Skeletal muscle tissue (tissue), 4 donors: ENCODE results near the gene PCDHA6. TPM values are rescaled to one million over a fixed set of nuclear protein-coding genes. Genes with fewer than 3 reads are reported as not detected.
A peak's percentile ranks its signal among the peaks of the same experiment; 100 is the strongest.
"Not testable (repeated sequence)": the region's sequence is repeated elsewhere in the genome, so short reads cannot be mapped to it uniquely, and the experiment has no call there.

Experiments
- H3K27ac ChIP-seq: one replicate; pipeline ENCODE4 v1.7.0; 2013; ENCODE audit warnings: mild to moderate bottlenecking, low read depth, low read length, inconsistent platforms
- H3K27me3 ChIP-seq, 3 donors: one replicate each; pipeline ENCODE4 v1.7.0; 2013; ENCODE audit warnings: low read length in 3 of 3; ENCODE audit not compliant: control insufficient read depth in 3 of 3, insufficient read depth in 3 of 3
- H3K36me3 ChIP-seq, 3 donors: one replicate each; pipeline ENCODE4 v1.7.0; 2013; ENCODE audit warnings: low read length in 3 of 3; ENCODE audit not compliant: control insufficient read depth in 3 of 3, insufficient read depth in 3 of 3
- H3K4me1 ChIP-seq, 3 donors: one replicate each; pipeline ENCODE4 v1.7.0; 2013; ENCODE audit warnings: low read length in 3 of 3, mild to moderate bottlenecking in 3 of 3; ENCODE audit not compliant: control insufficient read depth in 3 of 3, insufficient read depth in 3 of 3
- H3K4me3 ChIP-seq, 3 donors: one replicate each; pipeline ENCODE4 v1.7.0; 2013; ENCODE audit warnings: low read length in 3 of 3
- H3K9ac ChIP-seq, 3 donors: one replicate each; pipeline ENCODE4 v1.7.0; 2013; ENCODE audit warnings: low read length in 3 of 3, mild to moderate bottlenecking in 3 of 3, moderate library complexity in 2 of 3, low read depth in 1 of 3
- H3K9me3 ChIP-seq, 3 donors: one replicate each; pipeline ENCODE4 v1.7.0; 2013; ENCODE audit warnings: low read length in 3 of 3; ENCODE audit not compliant: control insufficient read depth in 3 of 3
- total RNA-seq: library from RNA; depleted of rRNA; stranded (reverse); fragments of >200 nt; gene quantifications from one replicate; pipeline ENCODE4 v1.2.3, GENCODE V29; 2014
- donor health status: Osteomylitis.

PCDHA6 gene
- total RNA-seq, 1 donor from 2014 or later = under 0.01 TPM

DNA sequence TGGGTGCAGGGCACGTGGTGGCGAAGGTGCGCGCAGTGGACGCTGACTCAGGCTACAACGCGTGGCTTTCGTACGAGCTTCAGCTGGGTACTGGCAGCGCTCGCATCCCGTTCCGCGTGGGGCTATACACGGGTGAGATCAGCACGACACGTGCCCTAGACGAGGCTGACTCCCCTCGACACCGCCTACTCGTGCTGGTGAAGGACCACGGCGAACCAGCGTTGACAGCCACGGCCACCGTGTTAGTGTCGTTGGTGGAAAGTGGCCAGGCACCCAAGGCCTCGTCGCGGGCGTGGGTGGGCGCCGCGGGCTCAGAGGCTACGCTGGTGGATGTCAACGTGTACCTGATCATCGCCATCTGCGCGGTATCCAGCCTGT, 31.1 kb upstream of the PCDHA6 start:
- Histone ChIP-seq H3K27me3 (peaks cover 0 to 8% (median 0%) of the 10 kb centered on the region in 3 donors), H3K4me3 (peak overlapping the region in 1 of 3 donors; percentile 6), H3K9ac (no peak overlapping the region), H3K9me3 (peaks cover 3 to 18% (median 16%) of the 10 kb centered on the region in 3 donors), H3K4me1 (no peaks in the 10 kb centered on the region), H3K27ac (no peak overlapping the region), H3K36me3 (no peaks in the 10 kb centered on the region)

DNA sequence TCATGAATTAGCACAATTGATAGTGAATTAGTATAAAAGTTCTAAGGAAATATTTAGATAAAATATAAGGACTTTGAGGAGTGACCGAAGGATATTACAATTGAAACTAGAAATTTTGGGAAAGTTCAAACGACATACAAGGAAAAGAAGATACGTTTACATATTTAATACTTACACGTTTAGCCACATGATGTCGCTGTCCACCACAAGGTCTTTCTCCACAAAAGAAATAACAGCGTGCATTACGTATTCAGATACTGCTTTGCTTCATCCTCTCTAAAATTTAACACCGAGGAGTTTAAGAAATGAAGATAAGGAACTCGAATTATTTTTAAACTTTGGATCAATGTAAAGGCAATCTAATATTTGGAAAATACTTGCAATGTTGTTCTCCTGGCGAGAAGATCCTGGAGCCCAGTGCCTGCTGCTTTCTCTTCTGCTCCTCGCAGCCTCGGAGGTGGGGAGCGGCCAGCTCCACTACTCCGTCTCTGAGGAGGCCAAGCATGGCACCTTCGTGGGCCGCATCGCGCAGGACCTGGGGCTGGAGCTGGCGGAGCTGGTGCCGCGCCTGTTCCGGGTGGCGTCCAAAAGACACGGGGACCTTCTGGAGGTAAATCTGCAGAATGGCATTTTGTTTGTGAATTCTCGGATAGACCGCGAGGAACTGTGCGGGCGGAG, 26.8 kb upstream of the PCDHA6 start, which contains the start of gene PCDHA3:
PCDHA3 (plus strand) TSS at position 242 of the 678 bp plus-strand sequence.
- Histone ChIP-seq H3K4me3 (peak within 1 kb of the TSS in 1 of 3 donors; percentile 15), H3K9ac (no peak within 1 kb of the TSS), H3K9me3 (peaks cover 8 to 24% (median 9%) of the 10 kb centered on the region in 3 donors), H3K27me3 (peaks cover 0 to 15% (median 0%) of the 10 kb centered on the region in 3 donors), H3K27ac (no peak within 1 kb of the TSS), H3K36me3 (no peaks in the 10 kb centered on the region), H3K4me1 (no peaks in the 10 kb centered on the region)

DNA sequence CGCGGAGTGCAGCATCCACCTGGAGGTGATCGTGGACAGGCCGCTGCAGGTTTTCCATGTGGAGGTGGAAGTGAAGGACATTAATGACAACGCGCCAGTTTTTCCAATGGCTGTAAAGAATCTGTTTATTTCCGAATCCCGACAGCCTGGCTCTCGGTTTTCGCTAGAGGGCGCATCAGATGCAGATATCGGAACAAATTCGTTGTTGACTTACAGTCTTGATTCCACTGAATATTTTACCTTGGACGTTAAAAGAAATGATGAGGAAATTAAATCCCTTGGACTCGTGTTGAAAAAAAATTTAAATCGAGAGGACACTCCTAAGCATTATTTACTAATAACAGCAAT, 26.3 kb upstream of the PCDHA6 start:
- Histone ChIP-seq H3K36me3 (no peaks in the 10 kb centered on the region), H3K4me3 (peak overlapping the region in 1 of 3 donors; percentile 15), H3K9me3 (peaks cover 8 to 22% (median 9%) of the 10 kb centered on the region in 3 donors), H3K27ac (no peak overlapping the region), H3K9ac (no peak overlapping the region), H3K4me1 (no peaks in the 10 kb centered on the region), H3K27me3 (peaks cover 0 to 15% (median 0%) of the 10 kb centered on the region in 3 donors)

DNA sequence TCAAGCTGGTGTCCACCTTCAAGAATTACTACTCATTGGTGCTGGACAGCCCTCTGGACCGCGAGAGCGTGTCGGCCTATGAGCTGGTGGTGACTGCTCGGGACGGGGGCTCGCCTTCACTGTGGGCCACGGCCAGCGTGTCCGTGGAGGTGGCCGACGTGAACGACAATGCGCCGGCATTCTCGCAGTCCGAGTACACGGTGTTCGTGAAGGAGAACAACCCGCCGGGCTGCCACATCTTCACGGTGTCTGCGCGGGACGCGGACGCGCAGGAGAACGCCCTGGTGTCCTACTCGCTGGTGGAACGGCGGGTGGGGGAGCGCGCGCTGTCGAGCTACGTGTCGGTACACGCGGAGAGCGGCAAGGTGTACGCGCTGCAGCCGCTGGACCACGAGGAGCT, 25.4 kb upstream of the PCDHA6 start:
- Histone ChIP-seq H3K9me3 (peaks cover 9 to 20% (median 12%) of the 10 kb centered on the region in 3 donors), H3K4me3 (peak overlapping the region in 1 of 3 donors; percentile 13)
- H3K4me1 ChIP-seq, H3K27ac ChIP-seq, H3K27me3 ChIP-seq, H3K36me3 ChIP-seq, H3K9ac ChIP-seq: not testable (repeated sequence)

DNA sequence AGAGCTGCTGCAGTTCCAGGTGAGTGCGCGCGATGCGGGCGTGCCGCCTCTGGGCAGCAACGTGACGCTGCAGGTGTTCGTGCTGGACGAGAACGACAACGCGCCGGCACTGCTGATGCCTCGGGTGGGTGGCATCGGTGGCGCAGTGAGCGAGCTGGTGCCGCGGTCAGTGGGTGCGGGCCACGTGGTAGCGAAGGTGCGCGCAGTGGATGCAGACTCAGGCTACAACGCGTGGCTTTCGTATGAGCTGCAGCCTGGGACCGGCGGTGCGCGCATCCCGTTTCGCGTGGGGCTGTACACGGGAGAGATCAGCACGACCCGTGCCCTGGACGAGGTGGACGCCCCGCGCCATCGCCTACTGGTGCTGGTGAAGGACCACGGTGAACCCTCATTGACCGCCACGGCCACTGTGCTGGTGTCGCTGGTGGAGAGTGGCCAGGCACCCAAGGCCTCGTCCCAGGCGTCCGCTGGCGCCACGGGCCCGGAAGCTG, 24.9 kb upstream of the PCDHA6 start:
- Histone ChIP-seq H3K27ac (no peak overlapping the region), H3K9me3 (peaks cover 9 to 22% (median 12%) of the 10 kb centered on the region in 3 donors), H3K27me3 (peaks cover 0 to 9% (median 0%) of the 10 kb centered on the region in 3 donors), H3K9ac (no peak overlapping the region), H3K4me3 (peak overlapping the region in 1 of 3 donors; percentile 13), H3K36me3 (no peaks in the 10 kb centered on the region), H3K4me1 (no peaks in the 10 kb centered on the region)

DNA sequence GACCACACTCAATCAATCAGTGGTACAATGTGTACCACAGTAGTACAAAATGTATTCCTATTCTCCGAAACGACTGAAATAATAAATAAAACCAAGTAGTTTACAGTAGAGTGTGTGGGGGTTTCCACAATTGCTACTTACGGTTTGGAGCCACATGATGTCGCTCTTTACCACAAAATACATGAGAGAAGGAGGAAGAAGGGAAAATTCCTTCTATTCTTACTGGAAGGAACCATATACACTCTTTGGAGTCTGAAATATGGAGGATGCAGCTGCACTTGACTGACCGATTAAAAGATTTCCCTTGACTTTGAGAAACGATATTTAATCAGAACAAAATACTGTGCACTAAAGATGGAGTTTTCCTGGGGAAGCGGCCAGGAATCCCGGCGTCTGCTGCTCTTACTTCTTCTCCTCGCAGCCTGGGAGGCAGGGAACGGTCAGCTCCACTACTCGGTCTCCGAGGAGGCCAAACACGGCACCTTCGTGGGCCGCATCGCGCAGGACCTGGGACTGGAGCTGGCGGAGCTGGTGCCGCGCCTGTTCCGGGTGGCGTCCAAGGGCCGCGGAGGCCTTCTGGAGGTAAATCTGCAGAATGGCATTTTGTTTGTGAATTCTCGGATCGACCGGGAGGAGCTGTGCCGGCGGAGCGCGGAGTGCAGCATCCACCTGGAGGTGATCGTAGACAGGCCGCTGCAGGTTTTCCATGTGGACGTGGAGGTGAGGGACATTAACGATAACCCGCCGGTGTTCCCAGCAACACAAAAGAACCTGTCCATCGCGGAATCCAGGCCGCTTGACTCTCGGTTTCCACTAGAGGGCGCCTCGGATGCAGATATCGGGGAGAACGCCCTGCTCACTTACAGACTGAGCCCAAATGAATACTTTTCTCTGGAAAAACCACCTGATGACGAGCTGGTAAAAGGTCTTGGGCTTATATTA, 20.7 kb upstream of the PCDHA6 start, which contains the start of gene PCDHA4:
PCDHA4 (plus strand) TSS at position 235 of the 942 bp plus-strand sequence.
- H3K36me3 ChIP-seq = no peaks in the 10 kb centered on the region
- H3K4me3 ChIP-seq = peak within 1 kb of the TSS in 1 of 3 donors; percentile 16

DNA sequence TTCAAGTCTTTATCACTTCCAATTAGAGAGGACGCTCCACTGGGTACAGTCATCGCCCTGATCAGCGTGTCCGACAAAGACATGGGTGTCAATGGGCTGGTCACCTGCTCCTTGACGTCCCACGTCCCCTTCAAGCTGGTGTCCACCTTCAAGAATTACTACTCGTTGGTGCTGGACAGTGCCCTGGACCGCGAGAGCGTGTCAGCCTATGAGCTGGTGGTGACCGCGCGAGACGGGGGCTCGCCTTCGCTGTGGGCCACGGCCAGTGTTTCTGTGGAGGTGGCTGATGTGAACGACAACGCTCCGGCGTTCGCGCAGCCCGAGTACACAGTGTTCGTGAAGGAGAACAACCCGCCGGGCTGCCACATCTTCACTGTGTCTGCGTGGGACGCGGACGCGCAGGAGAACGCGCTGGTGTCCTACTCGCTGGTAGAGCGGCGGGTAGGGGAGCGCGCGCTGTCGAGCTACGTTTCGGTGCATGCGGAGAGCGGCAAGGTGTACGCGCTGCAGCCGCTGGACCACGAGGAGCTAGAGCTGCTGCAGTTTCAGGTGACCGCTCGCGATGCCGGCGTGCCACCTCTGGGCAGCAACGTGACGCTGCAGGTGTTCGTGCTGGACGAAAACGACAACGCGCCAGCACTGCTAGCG, 19.4 kb upstream of the PCDHA6 start:
- H3K27ac ChIP-seq, H3K27me3 ChIP-seq, H3K4me1 ChIP-seq, H3K9ac ChIP-seq, H3K4me3 ChIP-seq, H3K36me3 ChIP-seq: not testable (repeated sequence)
- H3K9me3 ChIP-seq = peaks cover 3 to 15% (median 7%) of the 10 kb centered on the region in 3 donors

More for the DNA sequence above, 20.7 kb upstream of the PCDHA6 start, which contains the start of gene PCDHA4:
- H3K27ac ChIP-seq = no peak within 1 kb of the TSS
- H3K9ac ChIP-seq = no peak within 1 kb of the TSS
- peaks cover 7 to 27% (median 10%) of the 10 kb centered on the region in 3 donors for H3K9me3 ChIP-seq
- no peaks in the 10 kb centered on the region for H3K4me1 ChIP-seq
- peaks cover 0 to 6% (median 0%) of the 10 kb centered on the region in 3 donors for H3K27me3 ChIP-seq

DNA sequence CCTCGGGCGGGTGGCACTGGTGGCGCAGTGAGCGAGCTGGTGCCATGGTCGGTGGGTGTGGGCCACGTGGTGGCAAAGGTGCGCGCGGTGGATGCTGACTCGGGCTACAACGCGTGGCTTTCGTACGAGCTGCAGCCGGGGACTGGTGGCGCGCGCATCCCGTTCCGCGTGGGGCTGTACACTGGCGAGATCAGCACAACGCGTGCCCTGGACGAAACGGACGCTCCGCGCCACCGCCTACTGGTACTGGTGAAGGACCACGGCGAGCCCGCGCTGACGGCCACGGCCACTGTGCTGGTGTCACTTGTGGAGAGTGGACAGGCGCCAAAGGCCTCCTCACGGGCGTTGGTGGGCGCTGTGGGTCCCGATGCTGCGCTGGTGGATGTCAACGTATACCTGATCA, 18.9 kb upstream of the PCDHA6 start:
- Histone ChIP-seq H3K27ac (no peak overlapping the region), H3K9me3 (peaks cover 3 to 15% (median 5%) of the 10 kb centered on the region in 3 donors), H3K9ac (no peak overlapping the region), H3K36me3 (no peaks in the 10 kb centered on the region), H3K27me3 (no peaks in the 10 kb centered on the region), H3K4me1 (no peaks in the 10 kb centered on the region), H3K4me3 (no peak overlapping the region)

DNA sequence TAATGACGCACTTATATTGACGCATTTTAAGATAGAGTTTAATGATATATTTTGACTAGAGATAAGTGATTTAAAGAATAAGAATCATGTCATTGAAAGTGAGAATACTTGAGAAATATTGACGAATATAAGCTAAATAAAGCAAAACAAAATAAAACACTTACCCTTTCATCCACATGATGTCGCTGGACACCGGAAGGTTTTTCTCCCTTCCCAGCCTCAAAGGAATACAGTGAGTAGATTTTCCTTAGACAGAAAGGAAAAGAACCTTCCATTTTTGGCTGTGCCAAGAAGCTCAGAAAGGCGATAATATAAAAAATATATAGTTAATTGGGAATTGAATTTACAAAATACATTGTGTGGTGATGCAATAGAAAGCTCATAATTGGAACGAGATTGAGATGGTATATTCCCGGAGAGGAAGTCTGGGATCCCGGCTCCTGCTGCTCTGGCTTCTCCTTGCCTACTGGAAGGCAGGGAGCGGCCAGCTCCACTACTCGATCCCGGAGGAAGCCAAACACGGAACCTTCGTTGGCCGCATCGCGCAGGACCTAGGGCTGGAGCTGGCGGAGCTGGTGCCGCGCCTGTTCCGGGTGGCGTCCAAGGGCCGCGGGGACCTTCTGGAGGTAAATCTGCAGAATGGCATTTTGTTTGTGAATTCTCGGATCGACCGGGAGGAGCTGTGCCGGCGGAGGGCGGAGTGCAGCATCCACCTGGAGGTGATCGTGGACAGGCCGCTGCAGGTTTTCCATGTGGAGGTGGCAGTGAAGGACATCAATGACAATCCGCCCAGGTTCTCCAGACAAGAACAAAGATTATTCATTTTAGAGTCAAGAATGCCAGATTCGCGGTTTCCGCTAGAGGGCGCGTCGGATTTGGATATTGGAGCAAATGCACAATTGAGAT, 6.1 kb upstream of the PCDHA6 start, which contains the start of gene PCDHA5:
PCDHA5 (plus strand) TSS at position 239 of the 906 bp plus-strand sequence.
- peaks cover 0 to 8% (median 0%) of the 10 kb centered on the region in 3 donors for H3K9me3 ChIP-seq

More for the DNA sequence above, 6.1 kb upstream of the PCDHA6 start, which contains the start of gene PCDHA5:
- H3K4me1 ChIP-seq = no peaks in the 10 kb centered on the region
- H3K4me3 ChIP-seq = peak within 1 kb of the TSS in 1 of 3 donors; percentile 7
- no peak within 1 kb of the TSS for H3K9ac ChIP-seq
- peaks cover 0 to 10% (median 0%) of the 10 kb centered on the region in 3 donors for H3K27me3 ChIP-seq
- H3K36me3 ChIP-seq = no peaks in the 10 kb centered on the region
- no peak within 1 kb of the TSS for H3K27ac ChIP-seq
